SK-N-SH (cell line): ENCODE data around the gene TDP1.
"Not testable (repeated sequence)": the region's sequence is repeated elsewhere in the genome, so short reads cannot be mapped to it uniquely, and the experiment has no call there.

Experiments used
- EP300 ChIP-seq, 2 experiments: IDR thresholded peaks; 2 replicates each; pipeline versions ENCODE4 v1.4.0 to v1.6.1; 2012; ENCODE audit warnings: borderline replicate concordance in 1 of 2, low read depth in 1 of 2, low read length in 1 of 2
- EZH2phosphoT487 ChIP-seq: fragments of 200-600 bp; sonication (generic); IDR thresholded peaks from 2 replicates; pipeline ENCODE4 v1.6.1; 2017; ENCODE audit warnings: low read depth, mixed run types, mild to moderate bottlenecking, antibody characterized with exemption, moderate library complexity, borderline replicate concordance
- GATA2 ChIP-seq: sonication (generic); formaldehyde crosslinking; IDR thresholded peaks from 2 replicates; pipeline ENCODE4 v1.5.0; 2020; ENCODE audit warnings: mild to moderate bottlenecking, missing genetic modification reagents
- TF ChIP-seq, protein P1 (sequence below): fragments of 200-600 bp; sonication (generic); IDR thresholded peaks from 2 replicates; pipeline ENCODE4 v1.6.1; 2017; ENCODE audit warnings: antibody characterized with exemption, mild to moderate bottlenecking, moderate library complexity

DNA sequence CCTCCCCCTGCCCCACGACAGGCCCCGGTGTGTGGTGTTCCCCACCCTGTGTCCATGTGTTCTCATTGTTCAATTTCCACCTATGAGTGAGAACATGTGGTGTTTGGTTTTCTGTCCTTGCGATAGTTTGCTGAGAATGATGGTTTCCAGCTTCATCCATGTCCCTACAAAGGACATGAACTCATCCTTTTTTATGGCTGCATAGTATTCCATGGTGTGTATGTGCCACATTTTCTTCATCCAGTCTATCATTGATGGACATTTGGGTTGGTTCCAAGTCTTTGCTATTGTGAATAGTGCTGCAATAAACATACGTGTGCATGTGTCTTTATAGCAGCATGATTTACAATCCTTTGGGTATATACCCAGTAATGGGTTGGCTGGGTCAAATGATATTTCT is 70.9 kb downstream of the TDP1 start:
- TF ChIP-seq, protein P1, sequence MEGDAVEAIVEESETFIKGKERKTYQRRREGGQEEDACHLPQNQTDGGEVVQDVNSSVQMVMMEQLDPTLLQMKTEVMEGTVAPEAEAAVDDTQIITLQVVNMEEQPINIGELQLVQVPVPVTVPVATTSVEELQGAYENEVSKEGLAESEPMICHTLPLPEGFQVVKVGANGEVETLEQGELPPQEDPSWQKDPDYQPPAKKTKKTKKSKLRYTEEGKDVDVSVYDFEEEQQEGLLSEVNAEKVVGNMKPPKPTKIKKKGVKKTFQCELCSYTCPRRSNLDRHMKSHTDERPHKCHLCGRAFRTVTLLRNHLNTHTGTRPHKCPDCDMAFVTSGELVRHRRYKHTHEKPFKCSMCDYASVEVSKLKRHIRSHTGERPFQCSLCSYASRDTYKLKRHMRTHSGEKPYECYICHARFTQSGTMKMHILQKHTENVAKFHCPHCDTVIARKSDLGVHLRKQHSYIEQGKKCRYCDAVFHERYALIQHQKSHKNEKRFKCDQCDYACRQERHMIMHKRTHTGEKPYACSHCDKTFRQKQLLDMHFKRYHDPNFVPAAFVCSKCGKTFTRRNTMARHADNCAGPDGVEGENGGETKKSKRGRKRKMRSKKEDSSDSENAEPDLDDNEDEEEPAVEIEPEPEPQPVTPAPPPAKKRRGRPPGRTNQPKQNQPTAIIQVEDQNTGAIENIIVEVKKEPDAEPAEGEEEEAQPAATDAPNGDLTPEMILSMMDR = not testable (repeated sequence)
- TF ChIP-seq EP300 (IDR thresholded peaks at IDR 0.05; ENCODE audit: borderline replicate concordance in 1 of 2, low read depth in 1 of 2, low read length in 1 of 2); EZH2phosphoT487; GATA2: not testable (repeated sequence)
